ENCODE measurements around the gene MFSD8.
"Not testable (repeated sequence)": the region's sequence is repeated elsewhere in the genome, so short reads cannot be mapped to it uniquely, and the experiment has no call there.

The MFSD8 gene, protein sequence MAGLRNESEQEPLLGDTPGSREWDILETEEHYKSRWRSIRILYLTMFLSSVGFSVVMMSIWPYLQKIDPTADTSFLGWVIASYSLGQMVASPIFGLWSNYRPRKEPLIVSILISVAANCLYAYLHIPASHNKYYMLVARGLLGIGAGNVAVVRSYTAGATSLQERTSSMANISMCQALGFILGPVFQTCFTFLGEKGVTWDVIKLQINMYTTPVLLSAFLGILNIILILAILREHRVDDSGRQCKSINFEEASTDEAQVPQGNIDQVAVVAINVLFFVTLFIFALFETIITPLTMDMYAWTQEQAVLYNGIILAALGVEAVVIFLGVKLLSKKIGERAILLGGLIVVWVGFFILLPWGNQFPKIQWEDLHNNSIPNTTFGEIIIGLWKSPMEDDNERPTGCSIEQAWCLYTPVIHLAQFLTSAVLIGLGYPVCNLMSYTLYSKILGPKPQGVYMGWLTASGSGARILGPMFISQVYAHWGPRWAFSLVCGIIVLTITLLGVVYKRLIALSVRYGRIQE

DNA sequence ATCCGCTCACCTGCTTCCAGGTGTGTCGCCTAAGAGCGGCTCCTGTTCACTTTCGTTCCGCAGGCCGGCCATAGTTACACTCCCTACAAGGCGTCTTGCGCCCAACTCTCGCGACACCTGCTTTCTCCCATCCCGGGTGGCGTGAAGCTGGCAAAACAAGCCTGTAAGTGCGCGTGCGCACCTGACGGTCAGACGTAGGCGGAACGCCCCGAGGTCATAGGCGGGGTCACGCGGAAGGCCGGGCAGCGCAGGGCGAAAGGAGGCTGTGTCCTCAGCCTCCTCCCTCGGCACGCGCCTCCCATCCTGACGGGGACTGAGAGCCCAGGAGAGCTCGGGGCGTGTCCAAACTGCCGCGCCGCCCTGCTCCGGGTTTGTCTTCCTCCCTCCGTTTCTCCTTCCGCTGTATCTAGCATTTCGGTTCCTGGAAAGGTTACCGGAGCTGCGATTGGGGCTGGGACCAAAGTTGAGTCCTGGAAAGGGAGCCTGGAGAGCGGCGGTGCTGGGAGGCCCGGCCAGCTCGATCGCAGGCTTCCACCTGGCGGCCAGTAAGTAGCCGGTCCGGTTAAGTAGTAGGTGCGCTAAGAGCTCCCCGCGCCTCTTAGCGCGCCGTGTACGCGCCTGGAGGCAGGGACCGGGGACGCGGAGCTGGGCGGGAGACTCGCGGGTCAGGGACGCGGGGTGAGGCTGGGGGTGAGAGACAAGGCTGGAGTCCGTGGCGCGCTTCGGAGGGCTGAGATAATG, at the start of gene MFSD8, which contains the start of gene ABHD18:
MFSD8 (minus strand) TSS at position 112 of the 741 bp plus-strand sequence; CDS start at position 72, 40 bp downstream.
ABHD18 (plus strand) TSS at position 345 of the 741 bp plus-strand sequence. CDS start 17,550 bp downstream, outside the sequence.
- DNase-seq: peak; percentile 99

DNA sequence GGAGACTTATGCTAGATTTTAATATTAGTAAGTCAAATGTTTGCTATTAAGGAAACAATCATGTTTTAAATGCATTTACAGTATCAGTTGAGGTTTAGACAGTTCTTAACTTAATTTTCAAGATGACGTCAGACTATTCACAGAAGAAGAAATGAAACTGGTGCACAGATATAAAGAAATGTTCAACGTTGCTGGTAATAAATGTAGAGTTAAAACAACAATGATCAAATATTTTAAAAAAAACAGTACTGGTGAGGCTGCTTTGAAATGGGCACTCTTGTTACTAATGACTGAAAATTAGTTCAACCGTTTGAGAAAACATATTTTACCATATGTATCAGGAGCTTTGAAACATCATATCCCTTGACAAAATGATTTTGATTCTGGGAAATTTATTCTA, 44.5 kb upstream of the MFSD8 start:
- no peak for DNase-seq

DNA sequence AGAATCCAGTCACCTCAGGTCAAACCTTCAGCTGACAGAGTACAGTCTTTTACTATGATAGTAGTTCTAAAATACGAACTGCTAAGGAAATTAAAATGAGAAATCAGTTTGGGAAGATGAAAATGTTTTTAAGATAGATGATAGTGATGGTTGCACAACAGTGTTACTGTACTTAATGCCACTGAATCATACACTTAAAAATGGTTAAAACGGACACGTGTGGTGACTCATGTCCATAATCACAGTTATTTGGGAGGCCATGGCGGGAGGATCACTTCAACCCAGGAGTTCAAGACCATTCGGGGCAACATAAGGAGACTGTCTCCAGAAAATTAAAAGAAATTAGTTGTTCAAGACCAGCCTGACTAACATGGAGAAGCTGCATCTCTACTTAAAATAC, 41.6 kb upstream of the MFSD8 start:
- no peak for DNase-seq

DNA sequence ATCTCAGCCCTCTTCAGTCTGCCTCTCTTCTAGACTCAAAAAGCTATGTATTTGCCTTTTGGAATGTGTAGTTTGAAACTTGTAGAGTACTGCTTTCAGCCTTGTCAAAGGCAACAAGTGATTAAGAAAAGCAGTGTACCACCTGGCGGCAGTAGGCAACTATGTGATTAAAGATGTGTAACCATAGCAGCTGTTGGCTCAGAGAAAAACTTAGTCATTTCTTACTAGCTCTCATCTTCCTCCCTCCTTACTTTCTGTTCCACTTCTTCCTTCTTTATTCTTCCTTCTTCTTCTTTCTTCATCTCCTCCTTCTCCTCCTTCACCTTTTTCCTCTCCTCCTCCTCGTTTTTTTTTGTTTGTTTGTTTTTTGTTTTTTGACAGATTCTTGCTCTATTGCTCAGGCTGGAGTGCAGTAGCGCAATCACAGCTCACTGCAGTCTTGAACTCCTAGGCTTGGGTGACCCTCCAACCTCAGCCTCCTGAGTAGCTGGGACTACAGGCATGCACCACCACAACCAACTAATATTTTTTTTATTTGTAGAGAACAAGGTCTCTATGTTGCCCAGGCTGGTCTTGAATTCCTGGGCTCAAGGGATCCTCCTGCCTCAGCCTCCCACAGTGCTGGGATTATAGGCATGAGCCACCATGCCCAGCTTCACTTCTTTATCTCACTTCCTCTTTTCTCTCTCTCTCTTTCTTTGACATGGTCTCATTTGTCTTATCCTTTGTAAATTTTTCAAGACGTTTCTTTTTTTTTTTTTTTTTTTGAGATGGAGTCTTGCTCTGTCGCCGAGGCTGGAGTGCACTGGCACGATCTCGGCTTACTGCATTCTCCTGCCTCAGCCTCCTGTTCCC, 32.8 kb upstream of the MFSD8 start:
- no peak for DNase-seq

DNA sequence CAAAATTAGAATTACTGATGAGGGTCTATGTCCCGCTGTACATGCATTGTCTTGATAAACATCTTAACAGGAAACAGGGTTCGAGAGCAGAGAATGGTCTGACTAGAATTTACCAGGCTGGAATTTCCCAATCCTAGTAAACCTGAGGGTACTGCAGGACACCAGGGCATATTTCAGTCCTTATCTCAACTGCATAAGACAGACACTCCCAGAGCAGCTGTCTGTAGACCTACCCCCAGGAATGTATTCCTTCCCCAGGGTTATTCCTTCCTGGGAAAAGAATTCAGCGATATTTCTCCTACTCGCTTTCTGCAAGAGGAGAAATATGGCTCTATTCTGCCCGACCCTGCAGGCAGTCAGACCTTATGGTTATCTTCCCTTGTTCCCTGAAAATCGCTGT, 31.5 kb upstream of the MFSD8 start:
- not testable (repeated sequence) for DNase-seq

DNA sequence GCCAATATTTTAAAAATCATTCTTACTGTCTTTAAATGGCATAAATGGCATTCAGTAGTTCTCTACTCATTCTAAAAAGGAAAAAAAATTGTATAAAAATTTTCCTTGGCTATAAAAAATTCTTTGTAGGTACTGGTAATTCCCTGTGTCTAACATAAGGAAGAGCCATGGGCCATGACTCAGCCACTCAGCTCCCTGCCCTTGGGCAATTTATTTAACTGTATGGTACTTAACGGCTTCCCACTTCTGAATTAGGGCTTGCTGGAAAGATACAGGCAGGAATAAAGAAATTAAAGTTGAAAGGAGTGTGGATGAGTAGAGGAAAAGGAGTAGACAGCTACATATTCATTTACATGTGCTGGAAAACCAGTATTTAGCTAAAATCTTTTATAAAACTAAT, 30.8 kb upstream of the MFSD8 start:
- DNase-seq: no peak

DNA sequence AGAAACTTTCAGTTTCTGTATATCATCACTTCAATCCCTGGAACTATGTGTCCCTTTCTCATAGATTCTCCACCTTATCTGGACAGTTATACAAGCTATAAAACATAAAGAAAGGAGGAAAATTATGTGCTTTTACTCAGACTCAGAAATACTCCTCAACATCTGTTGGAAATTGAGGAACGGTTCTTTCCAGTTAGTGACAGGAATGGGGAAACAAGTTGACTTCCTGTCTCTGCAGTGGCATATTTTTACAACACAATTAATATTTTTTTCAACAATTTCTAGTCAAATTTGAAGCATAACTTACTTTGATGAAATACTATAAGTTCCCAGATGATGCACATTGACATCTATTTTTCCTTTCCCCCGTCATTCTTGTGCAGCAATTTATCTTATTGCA, 28.2 kb upstream of the MFSD8 start:
- no peak for DNase-seq

DNA sequence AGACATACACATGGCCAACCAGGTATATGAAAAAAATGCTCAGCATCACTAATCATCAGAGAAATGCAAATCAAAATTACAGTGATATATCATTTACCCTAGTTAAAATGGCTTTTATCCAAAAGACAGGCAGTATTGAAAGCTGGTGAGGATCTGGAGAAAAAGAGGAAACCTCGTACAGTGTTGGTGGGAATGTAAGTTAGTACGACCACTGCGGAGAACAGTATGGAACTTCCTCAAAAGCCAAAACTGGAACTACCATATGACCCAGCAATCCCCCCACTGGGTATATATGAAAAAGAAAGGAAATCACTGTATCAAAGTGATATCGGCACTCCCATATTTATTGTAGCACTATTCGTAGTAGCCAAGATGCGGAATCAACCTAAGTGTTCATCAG, 23.7 kb upstream of the MFSD8 start:
- DNase-seq: no peak

DNA sequence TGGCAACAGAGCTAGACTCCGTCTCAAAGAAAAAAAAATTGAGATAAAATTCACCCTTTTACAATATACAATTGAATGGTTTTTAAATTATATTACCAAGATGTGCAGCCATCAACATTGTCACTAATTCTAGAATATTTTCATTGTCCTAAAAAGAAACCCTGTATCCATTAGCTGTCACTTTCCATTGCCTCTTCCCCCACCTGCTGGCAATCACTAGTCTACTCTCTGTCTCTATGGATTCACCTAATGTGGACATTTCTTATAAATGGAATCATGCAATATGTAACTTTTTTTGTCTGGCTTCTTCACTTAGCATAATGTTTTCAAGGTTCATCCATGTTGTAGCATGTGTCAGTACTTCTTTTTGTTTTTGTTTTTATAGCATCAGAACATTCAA, 21.0 kb upstream of the MFSD8 start:
- DNase-seq: no peak

DNA sequence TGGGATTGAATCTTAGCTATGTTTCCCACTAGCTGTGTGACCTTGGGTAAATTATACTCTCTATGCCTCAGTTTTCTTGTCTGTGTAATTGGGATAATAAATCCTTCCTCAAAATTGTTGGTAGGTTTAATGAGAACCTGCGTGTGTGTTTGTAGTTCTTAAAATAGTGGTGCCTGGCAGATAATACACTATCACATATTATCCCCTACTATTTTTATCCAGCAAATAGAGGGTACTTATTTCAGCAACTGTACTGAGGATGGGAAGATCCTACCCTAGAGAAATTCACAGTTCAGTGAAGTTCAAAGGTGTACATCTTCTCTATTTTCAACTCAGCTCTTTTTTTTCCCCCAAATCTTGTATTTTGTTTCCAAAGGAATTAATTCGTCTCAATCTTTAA, 17.5 kb upstream of the MFSD8 start:
- no peak for DNase-seq

DNA sequence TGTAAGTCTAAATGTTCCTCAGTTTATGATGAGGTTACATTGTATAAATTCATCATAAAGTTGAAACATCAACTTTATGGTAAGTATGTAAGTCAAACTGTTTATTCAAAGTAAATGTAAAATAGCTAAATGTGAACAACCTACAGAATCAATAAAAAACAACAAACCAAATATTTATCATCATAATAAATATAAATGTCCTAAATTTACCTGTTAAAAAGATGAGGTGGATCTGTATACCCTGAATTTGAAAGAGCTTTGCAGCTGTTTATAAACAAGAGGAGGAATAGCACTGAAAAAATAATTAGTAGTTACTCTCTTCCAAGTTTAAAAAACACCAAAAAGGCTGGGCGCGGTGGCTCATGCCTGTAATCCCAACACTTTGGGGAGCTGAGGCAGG, 14.0 kb upstream of the MFSD8 start:
- DNase-seq: no peak

DNA sequence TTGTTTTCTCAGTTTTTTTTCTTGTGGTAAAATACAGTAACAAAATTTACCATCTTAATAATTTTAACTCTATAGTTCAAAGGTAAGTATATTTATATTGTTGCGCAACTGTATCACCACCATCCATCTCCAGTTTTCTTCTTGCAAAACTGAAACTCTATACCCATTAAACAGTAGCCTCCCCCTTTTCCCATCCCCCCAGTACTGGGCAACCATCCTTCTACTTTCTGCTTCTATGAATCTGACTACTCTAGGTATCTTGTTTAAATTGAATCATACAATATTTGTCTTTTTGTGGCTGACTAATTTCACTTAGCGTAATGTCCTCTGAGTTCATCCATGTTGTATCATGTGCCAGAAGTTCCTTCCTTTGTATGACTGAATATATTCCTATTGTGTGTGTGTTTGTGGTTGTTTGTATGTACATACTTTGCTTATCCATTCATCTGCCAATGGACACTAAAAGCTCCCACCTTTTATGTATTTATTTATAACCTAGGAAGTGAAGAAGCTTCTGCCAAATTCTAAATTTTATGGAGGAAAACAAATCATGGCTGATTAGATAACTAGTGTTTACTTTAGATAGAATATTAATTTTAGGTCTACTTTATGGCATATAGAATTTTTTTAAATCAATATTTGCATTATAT, 10.3 kb upstream of the MFSD8 start:
- no peak for DNase-seq

DNA sequence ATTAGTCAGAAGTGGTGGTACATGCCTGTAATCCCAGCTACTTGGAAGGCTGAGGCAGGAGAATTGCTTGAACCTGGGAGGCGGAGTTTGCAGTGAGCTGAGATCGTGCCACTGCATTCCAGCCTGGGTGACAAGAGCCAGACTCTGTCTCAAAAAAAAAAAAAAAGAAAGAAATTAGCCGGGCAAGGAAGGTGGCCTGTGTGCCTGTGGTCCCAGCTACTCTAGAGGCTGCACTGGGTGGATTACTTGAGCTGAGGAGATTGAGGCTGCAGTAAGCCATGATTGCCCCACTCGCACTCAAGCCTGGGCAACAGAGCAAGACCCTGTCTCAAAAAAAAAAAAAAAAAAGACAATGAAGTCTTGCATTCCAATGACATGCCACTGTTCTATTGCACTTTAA, 6.0 kb upstream of the MFSD8 start:
- not testable (repeated sequence) for DNase-seq

DNA sequence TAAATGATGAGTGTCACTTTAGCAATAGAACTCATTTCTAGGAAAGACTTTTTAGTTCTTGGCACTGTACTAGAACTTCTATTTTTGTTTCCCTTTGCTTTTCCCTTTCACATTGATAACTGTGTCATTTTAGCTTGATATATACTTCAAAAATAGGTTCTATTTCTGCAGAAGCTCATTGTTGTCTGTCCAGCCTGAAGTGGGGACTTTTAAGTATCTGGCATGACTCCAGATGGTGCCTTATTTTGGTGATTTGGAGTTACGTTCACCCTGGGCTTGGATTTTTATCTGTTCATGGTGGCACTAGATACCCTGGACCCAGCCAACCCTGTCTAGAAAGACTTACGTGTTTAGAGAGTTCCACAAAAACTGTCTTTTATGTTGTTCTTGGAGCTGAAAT, 3.6 kb upstream of the MFSD8 start:
- no peak for DNase-seq

DNA sequence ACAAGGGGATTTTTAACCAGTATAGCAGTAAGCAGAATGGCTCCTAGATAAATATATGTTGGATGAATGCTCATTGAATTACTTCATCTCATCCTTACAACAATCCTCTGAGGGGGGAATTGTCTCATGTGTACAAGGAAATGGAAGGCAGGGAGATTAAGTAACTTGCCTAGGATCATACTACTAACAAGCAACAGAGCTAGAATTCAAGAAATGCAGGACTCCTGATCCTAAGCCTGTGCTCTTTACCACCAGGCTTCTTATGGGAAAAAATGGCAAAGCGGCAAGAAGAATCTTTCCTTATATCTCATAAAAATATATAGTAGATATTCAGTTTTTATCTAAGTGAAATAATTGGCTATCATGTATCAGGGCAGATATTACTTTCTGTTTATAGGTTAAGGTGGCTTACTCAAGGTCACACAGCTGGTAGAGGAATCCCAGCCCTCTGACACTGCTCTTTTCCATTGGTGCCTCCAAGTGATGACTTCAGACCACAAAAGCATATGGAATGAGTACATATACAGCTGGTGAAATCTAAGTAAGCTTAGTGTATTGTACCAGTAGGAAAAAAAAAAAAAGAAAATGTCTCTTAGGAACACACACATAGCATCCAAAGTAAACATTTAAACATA, 2.3 kb upstream of the MFSD8 start:
- no peak for DNase-seq

DNA sequence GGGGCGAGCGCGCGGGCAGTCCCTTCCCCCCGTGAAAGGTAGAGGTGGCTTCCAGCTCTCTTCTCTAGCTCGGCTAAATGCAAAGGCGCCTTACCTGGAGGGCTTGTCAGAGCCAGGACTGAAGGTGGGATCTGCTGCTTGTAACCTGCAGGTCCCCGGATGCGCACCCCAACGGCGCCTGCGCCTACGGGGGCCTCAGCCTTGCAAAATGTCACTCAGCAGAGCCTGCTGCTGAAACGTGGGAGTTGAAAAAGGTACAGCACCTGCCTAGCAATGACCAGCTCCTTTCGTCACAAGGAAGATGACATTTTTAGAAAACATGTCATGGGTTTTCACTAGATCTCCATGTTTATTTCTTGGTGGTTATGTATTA, 816 bp upstream of the MFSD8 start:
- peak; percentile 68 for DNase-seq

DNA sequence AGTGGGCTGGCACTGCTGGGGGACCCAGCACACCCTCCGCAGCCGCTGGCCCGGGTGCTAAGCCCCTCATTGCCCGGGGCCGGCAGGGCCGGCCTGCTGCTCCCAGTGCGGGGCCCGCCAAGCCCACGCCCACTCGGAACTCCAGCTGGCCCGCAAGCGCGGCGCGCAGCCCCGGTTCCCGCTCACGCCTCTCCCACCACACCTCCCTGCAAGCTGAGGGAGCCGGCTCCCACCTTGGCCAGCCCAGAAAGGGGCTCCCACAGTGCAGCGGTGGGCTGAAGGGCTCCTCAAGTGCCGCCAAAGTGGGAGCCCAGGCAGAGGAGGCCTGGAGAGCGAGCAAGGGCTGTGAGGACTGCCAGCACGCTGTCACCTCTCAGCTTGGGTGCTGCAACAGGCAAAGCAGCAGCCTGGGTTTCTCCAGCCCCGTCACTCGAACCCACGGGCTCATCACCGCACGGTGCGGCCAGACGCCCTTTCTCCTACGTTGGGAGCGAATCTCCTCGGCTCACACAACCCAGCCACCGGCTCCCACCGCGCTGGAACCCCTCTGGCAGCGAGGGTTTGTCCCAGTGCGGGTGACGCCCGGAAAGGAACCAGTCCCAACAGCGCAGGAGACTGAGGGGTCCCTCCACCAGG, 429 bp downstream of the MFSD8 start:
- DNase-seq: not testable (repeated sequence)

DNA sequence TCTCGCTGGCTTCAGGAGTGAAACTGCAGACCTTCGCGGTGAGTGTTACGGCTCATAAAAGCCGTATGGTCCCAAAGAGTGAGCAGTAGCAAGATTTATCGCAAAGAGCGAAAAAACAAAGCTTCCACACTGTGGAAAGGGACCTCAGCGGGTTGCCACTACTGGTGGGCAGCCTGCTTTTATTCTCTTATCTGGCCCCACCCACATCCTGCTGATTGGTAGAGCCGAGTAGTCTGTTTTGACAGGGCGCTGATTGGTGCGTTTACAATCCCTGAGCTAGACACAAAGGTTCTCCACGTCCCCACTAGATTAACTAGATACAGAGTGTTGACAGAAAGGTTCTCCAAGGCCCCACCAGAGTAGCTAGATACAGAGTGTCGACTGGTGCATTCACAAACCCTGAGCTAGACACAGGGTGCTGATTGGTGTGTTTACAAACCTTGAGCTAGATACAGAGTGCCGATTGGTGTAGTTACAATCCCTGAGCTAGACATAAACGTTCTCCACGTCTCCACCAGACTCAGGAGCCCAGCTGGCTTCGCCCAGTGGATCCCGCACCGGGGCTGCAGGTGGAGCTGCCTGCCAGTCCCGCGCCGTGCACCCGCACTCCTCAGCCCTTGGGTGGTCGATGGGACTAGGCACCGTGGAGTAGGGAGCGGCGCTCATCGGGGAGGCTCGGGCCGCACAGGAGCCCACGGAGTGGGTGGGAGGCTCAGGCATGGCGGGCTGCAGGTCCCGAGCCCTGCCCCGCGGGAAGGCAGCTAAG, 1.2 kb downstream of the MFSD8 start:
- not testable (repeated sequence) for DNase-seq

DNA sequence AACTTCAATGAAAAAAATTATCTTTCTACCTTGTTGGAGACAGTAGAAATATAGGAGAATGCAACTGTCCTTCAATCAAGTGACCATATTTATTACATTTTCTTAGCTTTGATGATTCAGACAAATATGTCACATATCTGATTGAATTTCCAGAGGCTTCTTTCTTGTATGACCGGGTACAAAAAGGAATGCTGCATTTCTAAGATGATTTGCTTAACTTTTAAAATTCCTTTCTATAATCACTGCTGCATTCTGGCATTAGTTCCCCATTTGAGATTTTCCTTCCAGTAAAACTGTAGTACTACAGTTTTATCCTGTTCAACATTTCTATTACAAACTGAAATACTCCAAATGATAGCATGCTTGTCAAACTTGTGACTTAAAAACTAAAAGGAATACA, 5.2 kb downstream of the MFSD8 start:
- DNase-seq: no peak

DNA sequence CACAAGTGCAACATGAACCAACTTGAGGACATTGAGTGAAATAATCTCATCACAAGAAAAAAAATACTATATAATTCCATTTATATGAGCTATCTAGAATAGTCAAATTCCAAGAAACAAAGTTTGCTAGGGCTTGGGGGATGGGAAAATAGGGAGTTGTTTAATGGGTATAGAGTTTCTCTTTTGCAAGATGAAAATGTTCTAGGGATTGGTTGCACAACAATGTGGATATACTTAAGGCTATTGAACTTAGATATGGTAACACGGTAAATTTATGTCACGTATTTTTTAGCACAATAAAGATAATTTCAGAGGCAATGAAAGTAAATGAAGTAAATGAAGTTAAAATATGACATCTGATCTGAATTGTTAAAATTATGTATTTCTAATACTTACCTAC, 7.9 kb downstream of the MFSD8 start:
- DNase-seq: no peak

DNA sequence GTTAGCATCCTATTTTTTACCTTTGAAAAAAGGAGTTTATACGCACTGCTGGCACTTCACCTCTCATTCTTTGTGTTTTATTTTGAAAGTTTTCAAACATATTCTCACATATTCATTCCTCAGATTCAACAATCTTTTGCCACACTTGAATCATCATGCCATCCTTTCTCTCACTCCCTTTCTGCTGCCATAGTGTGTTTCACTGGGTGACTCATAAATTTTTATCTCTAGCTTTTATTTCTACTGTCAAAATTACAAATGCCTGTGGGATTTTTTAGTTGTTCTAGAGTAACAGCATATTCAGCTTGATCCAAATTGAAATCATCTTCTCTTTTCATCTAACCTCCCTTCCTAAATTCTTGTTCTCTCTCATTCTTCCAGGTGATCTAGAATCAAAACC, 28.0 kb downstream of the MFSD8 start:
- DNase-seq: no peak
